HG03108 (cell line): ENCODE results near the gene FAM163B.
"Not testable (repeated sequence)": the region's sequence is repeated elsewhere in the genome, so short reads cannot be mapped to it uniquely, and the experiment has no call there.

Source experiments
- ATAC-seq: cut with Tn5 transposase; IDR thresholded peaks from one replicate; pipeline ENCODE4 v1.9.1; 2021; ENCODE audit warnings: moderate library complexity; ENCODE audit not compliant: unreplicated experiment

Gene FAM163B

GRCh38 chr9:133640160-133640559 lies 31.0 kb upstream of the FAM163B start:
- ATAC-seq: no peak

GRCh38 chr9:133639613-133640012 lies 30.4 kb upstream of the FAM163B start:
- ATAC-seq: no peak

- no peak for ATAC-seq
Measured at GRCh38 chr9:133638711-133639110, 29.5 kb upstream of the FAM163B start.

- ATAC-seq: no peak
Measured at GRCh38 chr9:133638076-133638475, 28.9 kb upstream of the FAM163B start.

GRCh38 chr9:133637451-133638055 lies 28.4 kb upstream of the FAM163B start:
- ATAC-seq: no peak

GRCh38 chr9:133636902-133637301 lies 27.7 kb upstream of the FAM163B start:
- ATAC-seq: no peak

- ATAC-seq: no peak
Measured at GRCh38 chr9:133635533-133636531, 26.6 kb upstream of the FAM163B start, which contains the start of gene DBH. Gene DBH, plus strand, starts transcription at chr9:133636363. Its CDS starts 9 bp downstream, at chr9:133636372.

- ATAC-seq: no peak
Measured at GRCh38 chr9:133635098-133635497, 25.9 kb upstream of the FAM163B start.

GRCh38 chr9:133634081-133634691 lies 25.0 kb upstream of the FAM163B start:
- ATAC-seq: no peak

- no peak for ATAC-seq
Measured at GRCh38 chr9:133633681-133634080, 24.5 kb upstream of the FAM163B start.

- ATAC-seq: no peak
Measured at GRCh38 chr9:133632806-133633680, 23.9 kb upstream of the FAM163B start.

- no peak for ATAC-seq
Measured at GRCh38 chr9:133631111-133631510, 21.9 kb upstream of the FAM163B start.

GRCh38 chr9:133629221-133630110 lies 20.3 kb upstream of the FAM163B start:
- no peak for ATAC-seq

GRCh38 chr9:133628766-133629165 lies 19.6 kb upstream of the FAM163B start:
- ATAC-seq: no peak

GRCh38 chr9:133627341-133627740 lies 18.2 kb upstream of the FAM163B start:
- no peak for ATAC-seq

GRCh38 chr9:133626008-133626407 lies 16.8 kb upstream of the FAM163B start:
- not testable (repeated sequence) for ATAC-seq

- no peak for ATAC-seq
Measured at GRCh38 chr9:133622555-133622954, 13.4 kb upstream of the FAM163B start.

GRCh38 chr9:133621725-133622267 lies 12.6 kb upstream of the FAM163B start:
- no peak for ATAC-seq

- ATAC-seq: no peak
Measured at GRCh38 chr9:133619791-133620190, 10.6 kb upstream of the FAM163B start.
